Measurements from ENCODE around the gene SPOCK1.
"Not testable (repeated sequence)": the region's sequence is repeated elsewhere in the genome, so short reads cannot be mapped to it uniquely, and the experiment has no call there.

SPOCK1 gene

DNA sequence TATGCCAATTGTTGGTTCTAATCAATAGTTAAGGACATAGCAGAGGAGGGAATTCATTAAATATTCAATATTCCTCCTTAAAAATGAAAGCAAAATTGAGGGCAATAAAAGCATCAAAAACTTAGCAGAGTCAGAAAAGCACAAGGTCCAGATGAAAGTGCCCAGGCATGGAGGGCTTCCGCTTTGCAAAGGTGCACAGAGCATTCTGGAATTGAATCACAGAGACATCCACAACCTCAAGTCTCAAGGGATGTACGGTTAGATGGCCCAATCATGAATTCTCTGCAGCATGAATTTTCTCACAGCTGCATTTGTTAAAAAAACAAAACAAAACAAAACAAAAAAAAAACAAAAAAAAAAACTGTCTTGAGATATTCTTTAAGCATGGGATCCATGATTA is 253.7 kb downstream of the SPOCK1 start:
- Histone ChIP-seq H3K27ac (ENCODE audit: low read depth in 2 of 2, low read length in 2 of 2) (no peak overlapping the region), H3K9me3 (ENCODE audit: control insufficient read depth in 2 of 2, low read length in 2 of 2) (no peaks in the 10 kb centered on the region), H3K4me3 (ENCODE audit: low read length in 2 of 2) (no peak overlapping the region), H3K27me3 (ENCODE audit: control insufficient read depth in 2 of 2, insufficient read depth in 2 of 2, low read length in 2 of 2) (no peaks in the 10 kb centered on the region), H3K4me1 (ENCODE audit: control insufficient read depth in 2 of 2, insufficient read depth in 2 of 2, low read length in 2 of 2) (no peaks in the 10 kb centered on the region), H3K36me3 (ENCODE audit: control insufficient read depth in 2 of 2, insufficient read depth in 2 of 2, low read length in 2 of 2) (no peaks in the 10 kb centered on the region), H3K9ac (ENCODE audit: low read depth in 1 of 2, low read length in 2 of 2) (no peak overlapping the region)

DNA sequence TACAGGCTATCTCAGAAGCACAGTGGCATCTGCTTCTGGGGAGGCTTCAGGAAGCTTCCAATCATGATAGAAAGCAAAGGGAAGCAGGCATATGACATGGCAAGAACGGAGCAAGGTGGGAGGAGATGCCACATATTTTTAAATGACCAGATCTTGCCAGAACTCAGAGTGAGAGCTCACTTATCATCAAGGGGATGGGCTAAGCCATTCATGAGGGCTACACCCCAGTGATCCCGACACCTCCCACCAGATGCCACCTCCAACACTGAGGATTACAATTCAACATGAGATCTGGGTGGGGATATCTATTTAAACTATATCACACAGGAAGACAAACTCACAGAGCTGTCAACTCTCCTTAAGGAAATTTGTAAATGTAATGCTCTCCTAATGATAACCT is 258.8 kb downstream of the SPOCK1 start:
- H3K4me3 ChIP-seq (ENCODE audit: low read length in 2 of 2): no peak overlapping the region
- H3K4me1 ChIP-seq (ENCODE audit: control insufficient read depth in 2 of 2, insufficient read depth in 2 of 2, low read length in 2 of 2): no peaks in the 10 kb centered on the region
- H3K36me3 ChIP-seq (ENCODE audit: control insufficient read depth in 2 of 2, insufficient read depth in 2 of 2, low read length in 2 of 2): no peaks in the 10 kb centered on the region
- no peak overlapping the region for H3K9ac ChIP-seq (ENCODE audit: low read depth in 1 of 2, low read length in 2 of 2)
- no peak overlapping the region for H3K27ac ChIP-seq (ENCODE audit: low read depth in 2 of 2, low read length in 2 of 2)
- no peaks in the 10 kb centered on the region for H3K9me3 ChIP-seq (ENCODE audit: control insufficient read depth in 2 of 2, low read length in 2 of 2)
- H3K27me3 ChIP-seq (ENCODE audit: control insufficient read depth in 2 of 2, insufficient read depth in 2 of 2, low read length in 2 of 2): no peaks in the 10 kb centered on the region

DNA sequence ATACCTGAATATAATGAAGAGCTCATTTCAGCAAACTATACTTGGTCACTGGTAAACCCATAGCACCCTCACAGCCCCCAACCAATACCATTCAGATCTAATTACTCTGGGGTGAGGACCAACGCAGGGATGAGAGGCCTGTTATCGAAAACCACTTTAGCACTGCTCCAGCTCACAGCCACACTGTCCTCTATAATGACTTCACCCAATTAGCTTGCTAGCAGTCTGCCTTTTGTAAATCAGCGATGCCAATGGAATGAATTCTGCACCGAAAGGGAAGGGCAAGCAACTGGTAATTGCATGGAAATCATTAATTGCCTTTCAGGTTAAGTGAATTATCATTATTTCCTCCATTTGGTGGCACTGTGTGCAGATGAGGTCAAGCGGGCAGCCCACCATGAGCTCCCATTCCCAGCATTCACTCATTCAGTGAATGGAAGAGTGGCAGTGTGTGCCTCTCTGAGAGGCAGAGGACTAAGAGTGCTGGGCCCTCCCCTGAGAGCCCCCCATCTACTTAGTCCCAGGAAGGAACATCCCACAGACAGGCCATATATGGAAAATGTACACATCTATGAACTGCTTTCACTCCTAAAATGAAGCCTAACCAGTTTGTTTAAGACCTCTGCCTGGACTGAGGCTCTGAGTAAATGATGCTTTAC is 262.1 kb downstream of the SPOCK1 start:
- Histone ChIP-seq H3K9me3 (ENCODE audit: control insufficient read depth in 2 of 2, low read length in 2 of 2) (no peaks in the 10 kb centered on the region), H3K9ac (ENCODE audit: low read depth in 1 of 2, low read length in 2 of 2) (no peak overlapping the region), H3K4me1 (ENCODE audit: control insufficient read depth in 2 of 2, insufficient read depth in 2 of 2, low read length in 2 of 2) (no peaks in the 10 kb centered on the region), H3K4me3 (ENCODE audit: low read length in 2 of 2) (no peak overlapping the region), H3K36me3 (ENCODE audit: control insufficient read depth in 2 of 2, insufficient read depth in 2 of 2, low read length in 2 of 2) (no peaks in the 10 kb centered on the region), H3K27me3 (ENCODE audit: control insufficient read depth in 2 of 2, insufficient read depth in 2 of 2, low read length in 2 of 2) (no peaks in the 10 kb centered on the region), H3K27ac (ENCODE audit: low read depth in 2 of 2, low read length in 2 of 2) (no peak overlapping the region)

DNA sequence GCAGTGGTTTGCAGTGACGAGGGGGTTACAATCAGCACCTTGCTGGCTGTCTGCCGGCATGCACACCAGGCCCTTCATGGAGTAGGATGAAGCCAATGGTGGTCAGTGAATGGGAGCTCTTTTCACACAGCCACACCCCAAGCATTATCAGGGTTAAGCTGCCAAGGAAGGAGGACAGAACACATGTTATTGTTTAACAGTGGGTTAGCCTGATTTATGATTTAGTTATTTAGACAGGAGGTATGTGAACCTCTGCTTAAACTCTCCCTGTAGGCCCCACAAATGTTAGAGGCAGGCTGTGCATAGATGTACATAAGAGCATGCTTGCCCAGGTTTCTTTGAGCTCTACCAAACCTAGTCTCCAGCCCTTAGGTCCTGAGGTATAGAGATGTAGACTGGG is 262.9 kb downstream of the SPOCK1 start:
- Histone ChIP-seq H3K9me3 (ENCODE audit: control insufficient read depth in 2 of 2, low read length in 2 of 2) (no peaks in the 10 kb centered on the region), H3K27ac (ENCODE audit: low read depth in 2 of 2, low read length in 2 of 2) (no peak overlapping the region), H3K4me3 (ENCODE audit: low read length in 2 of 2) (no peak overlapping the region), H3K9ac (ENCODE audit: low read depth in 1 of 2, low read length in 2 of 2) (no peak overlapping the region), H3K27me3 (ENCODE audit: control insufficient read depth in 2 of 2, insufficient read depth in 2 of 2, low read length in 2 of 2) (no peaks in the 10 kb centered on the region), H3K36me3 (ENCODE audit: control insufficient read depth in 2 of 2, insufficient read depth in 2 of 2, low read length in 2 of 2) (no peaks in the 10 kb centered on the region), H3K4me1 (ENCODE audit: control insufficient read depth in 2 of 2, insufficient read depth in 2 of 2, low read length in 2 of 2) (no peaks in the 10 kb centered on the region)

DNA sequence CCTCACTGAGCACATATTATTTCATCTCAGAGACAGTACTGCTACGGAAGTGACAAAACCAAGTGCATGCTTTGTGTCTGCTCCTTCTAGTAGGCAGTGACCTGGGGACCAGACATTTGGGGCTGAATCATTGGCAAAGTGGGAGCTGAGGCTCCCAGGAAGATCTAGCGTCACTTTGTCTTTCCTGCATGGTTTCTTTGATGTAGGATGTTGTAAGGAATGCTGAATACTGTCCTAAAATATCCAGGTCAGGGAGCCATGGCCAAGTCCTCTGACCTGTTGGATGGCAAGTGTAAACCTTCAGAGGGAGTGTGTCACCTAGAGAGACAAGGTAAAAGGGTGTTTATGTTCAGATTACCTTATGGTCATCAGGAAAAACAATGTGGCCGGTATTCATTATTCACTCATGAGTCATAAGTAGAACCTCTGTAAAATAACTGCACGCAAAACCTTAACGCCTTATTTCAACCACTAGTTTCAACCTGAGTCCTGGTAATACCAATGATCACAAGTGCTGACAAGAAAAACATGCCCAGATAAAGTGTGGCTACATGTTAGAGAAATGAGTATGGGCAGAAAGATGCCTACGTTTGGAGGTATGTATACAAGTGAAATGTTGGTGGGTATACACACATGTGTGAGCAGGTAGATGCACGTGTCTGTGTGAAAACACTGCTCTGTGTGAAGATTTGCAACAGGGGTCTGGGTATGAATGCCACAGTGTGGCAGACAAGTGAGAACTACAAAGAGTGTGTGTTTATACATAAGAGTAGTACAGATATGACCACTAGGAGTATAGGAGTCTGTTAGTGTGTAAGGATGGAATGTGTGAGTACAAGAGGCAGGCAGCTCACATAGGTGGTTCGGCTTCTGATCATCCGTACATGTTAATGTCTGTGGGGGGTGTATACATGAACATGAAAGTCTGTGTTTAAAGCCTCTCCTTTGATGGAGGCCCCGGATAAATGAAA is 263.9 kb downstream of the SPOCK1 start:
- no peaks in the 10 kb centered on the region for H3K4me1 ChIP-seq (ENCODE audit: control insufficient read depth in 2 of 2, insufficient read depth in 2 of 2, low read length in 2 of 2)
- no peaks in the 10 kb centered on the region for H3K27me3 ChIP-seq (ENCODE audit: control insufficient read depth in 2 of 2, insufficient read depth in 2 of 2, low read length in 2 of 2)
- H3K9ac ChIP-seq (ENCODE audit: low read depth in 1 of 2, low read length in 2 of 2): no peak overlapping the region
- no peaks in the 10 kb centered on the region for H3K9me3 ChIP-seq (ENCODE audit: control insufficient read depth in 2 of 2, low read length in 2 of 2)
- no peak overlapping the region for H3K27ac ChIP-seq (ENCODE audit: low read depth in 2 of 2, low read length in 2 of 2)
- H3K36me3 ChIP-seq (ENCODE audit: control insufficient read depth in 2 of 2, insufficient read depth in 2 of 2, low read length in 2 of 2): no peaks in the 10 kb centered on the region
- no peak overlapping the region for H3K4me3 ChIP-seq (ENCODE audit: low read length in 2 of 2)

DNA sequence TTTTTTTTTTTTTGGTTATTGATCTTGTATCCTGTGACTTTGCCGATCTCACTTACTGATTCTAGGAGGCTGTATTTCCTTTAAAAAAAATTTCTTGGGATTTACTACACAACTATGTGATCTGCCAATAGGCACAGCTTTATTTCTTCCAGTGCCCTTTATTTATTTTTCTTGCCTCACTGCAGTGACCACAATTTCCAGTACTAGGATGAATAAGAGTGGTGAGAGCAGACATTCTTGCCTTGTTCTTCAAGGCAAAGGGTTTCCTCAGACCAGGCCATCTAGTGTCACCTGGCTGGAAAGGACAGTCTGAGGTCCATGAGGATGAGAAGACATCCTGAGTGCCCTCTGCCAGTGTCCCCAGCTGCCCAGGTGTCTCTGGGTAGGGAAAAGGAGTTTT is 265.4 kb downstream of the SPOCK1 start:
- Histone ChIP-seq H3K4me1 (ENCODE audit: control insufficient read depth in 2 of 2, insufficient read depth in 2 of 2, low read length in 2 of 2) (no peaks in the 10 kb centered on the region), H3K9ac (ENCODE audit: low read depth in 1 of 2, low read length in 2 of 2) (no peak overlapping the region), H3K9me3 (ENCODE audit: control insufficient read depth in 2 of 2, low read length in 2 of 2) (no peaks in the 10 kb centered on the region), H3K4me3 (ENCODE audit: low read length in 2 of 2) (no peak overlapping the region), H3K27me3 (ENCODE audit: control insufficient read depth in 2 of 2, insufficient read depth in 2 of 2, low read length in 2 of 2) (no peaks in the 10 kb centered on the region), H3K27ac (ENCODE audit: low read depth in 2 of 2, low read length in 2 of 2) (no peak overlapping the region), H3K36me3 (ENCODE audit: control insufficient read depth in 2 of 2, insufficient read depth in 2 of 2, low read length in 2 of 2) (no peaks in the 10 kb centered on the region)

DNA sequence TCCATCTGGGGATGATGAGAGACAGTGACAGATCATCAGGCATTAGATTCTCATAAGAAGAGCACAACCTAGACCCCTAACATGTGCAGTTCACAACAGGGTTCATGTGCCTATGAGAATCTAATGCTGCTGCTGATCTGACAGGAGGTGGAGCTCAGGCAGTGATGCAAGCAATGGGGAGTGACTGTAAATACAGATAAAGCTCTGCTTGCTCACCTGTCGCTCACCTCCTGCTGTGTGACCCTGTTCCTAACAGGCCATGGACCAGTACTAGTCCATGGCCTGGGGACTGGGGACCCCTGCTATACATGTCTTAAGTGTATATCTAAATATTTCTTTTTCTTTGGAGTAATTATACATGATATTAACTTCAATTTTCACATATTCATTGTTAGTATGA is 265.8 kb downstream of the SPOCK1 start:
- not testable (repeated sequence) for H3K27me3 ChIP-seq (ENCODE audit: control insufficient read depth in 2 of 2, insufficient read depth in 2 of 2, low read length in 2 of 2); H3K9me3 ChIP-seq (ENCODE audit: control insufficient read depth in 2 of 2, low read length in 2 of 2); H3K4me1 ChIP-seq (ENCODE audit: control insufficient read depth in 2 of 2, insufficient read depth in 2 of 2, low read length in 2 of 2); H3K9ac ChIP-seq (ENCODE audit: low read depth in 1 of 2, low read length in 2 of 2); H3K4me3 ChIP-seq (ENCODE audit: low read length in 2 of 2); H3K27ac ChIP-seq (ENCODE audit: low read depth in 2 of 2, low read length in 2 of 2); H3K36me3 ChIP-seq (ENCODE audit: control insufficient read depth in 2 of 2, insufficient read depth in 2 of 2, low read length in 2 of 2)

DNA sequence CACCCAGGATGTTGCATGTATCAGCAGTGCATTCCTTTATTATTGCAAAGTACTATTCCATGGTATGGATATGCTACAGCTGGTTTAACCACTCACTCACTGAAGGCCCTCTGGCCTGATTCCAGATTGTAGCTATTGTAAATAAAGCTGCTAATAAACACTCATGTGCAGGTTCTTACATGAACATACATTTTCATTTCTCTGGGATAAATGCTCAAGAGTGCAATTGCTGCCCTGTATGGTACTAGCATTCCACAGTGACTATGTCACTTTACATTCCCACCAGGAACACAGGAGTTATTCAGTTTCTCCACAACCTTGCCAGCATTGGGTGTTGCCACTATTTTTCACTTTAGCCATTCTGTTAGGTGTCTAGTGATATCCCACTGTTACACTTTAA is 267.6 kb downstream of the SPOCK1 start:
- H3K27ac ChIP-seq (ENCODE audit: low read depth in 2 of 2, low read length in 2 of 2): no peak overlapping the region

DNA sequence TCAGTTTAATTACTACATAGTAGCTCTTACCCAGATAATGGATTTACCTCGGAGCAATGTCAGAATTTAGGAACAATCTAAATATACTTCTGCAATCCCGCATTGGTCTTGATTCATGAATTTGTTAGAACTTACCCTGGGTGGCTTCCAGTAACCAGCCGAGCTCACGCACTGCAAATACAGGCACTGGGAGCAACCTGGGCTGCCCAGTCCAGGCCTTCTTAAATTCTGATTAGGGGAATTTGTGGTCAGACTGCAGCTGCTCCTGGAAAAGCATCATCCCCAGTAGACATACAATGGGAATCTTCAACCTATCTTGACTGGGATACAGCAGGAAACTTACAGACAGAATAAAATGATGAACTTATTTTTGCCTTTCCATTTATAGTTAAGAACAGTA is 270.3 kb downstream of the SPOCK1 start:
- H3K36me3 ChIP-seq (ENCODE audit: control insufficient read depth in 2 of 2, insufficient read depth in 2 of 2, low read length in 2 of 2): no peaks in the 10 kb centered on the region
- no peak overlapping the region for H3K9ac ChIP-seq (ENCODE audit: low read depth in 1 of 2, low read length in 2 of 2)
- no peaks in the 10 kb centered on the region for H3K27me3 ChIP-seq (ENCODE audit: control insufficient read depth in 2 of 2, insufficient read depth in 2 of 2, low read length in 2 of 2)
- H3K4me1 ChIP-seq (ENCODE audit: control insufficient read depth in 2 of 2, insufficient read depth in 2 of 2, low read length in 2 of 2): no peaks in the 10 kb centered on the region
- H3K9me3 ChIP-seq (ENCODE audit: control insufficient read depth in 2 of 2, low read length in 2 of 2): no peaks in the 10 kb centered on the region
- H3K4me3 ChIP-seq (ENCODE audit: low read length in 2 of 2): no peak overlapping the region
- no peak overlapping the region for H3K27ac ChIP-seq (ENCODE audit: low read depth in 2 of 2, low read length in 2 of 2)

More for the DNA sequence above, 267.6 kb downstream of the SPOCK1 start:
- Histone ChIP-seq H3K4me3 (ENCODE audit: low read length in 2 of 2) (no peak overlapping the region), H3K27me3 (ENCODE audit: control insufficient read depth in 2 of 2, insufficient read depth in 2 of 2, low read length in 2 of 2) (no peaks in the 10 kb centered on the region), H3K36me3 (ENCODE audit: control insufficient read depth in 2 of 2, insufficient read depth in 2 of 2, low read length in 2 of 2) (no peaks in the 10 kb centered on the region), H3K9ac (ENCODE audit: low read depth in 1 of 2, low read length in 2 of 2) (no peak overlapping the region), H3K9me3 (ENCODE audit: control insufficient read depth in 2 of 2, low read length in 2 of 2) (no peaks in the 10 kb centered on the region), H3K4me1 (ENCODE audit: control insufficient read depth in 2 of 2, insufficient read depth in 2 of 2, low read length in 2 of 2) (no peaks in the 10 kb centered on the region)

DNA sequence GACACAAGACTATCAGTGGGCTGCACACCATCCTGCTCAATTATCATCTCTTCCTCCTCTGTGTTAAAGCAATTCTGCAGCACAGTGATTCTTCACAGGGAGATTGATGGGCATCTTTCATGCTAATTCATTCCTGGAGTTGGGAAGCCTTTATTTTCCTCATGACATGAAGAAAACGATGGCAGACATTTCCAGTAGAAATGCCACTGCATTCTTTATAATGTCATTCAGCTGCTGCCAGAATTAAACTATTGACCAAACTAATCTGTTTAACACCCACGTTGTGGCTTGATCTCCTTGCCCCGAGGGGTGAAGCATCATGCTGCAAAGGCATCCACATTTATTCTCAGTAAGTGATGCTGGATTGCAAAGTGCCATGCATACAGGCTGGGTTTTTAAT is 273.0 kb downstream of the SPOCK1 start:
- no peaks in the 10 kb centered on the region for H3K36me3 ChIP-seq (ENCODE audit: control insufficient read depth in 2 of 2, insufficient read depth in 2 of 2, low read length in 2 of 2)
- H3K4me3 ChIP-seq (ENCODE audit: low read length in 2 of 2): no peak overlapping the region
- no peaks in the 10 kb centered on the region for H3K27me3 ChIP-seq (ENCODE audit: control insufficient read depth in 2 of 2, insufficient read depth in 2 of 2, low read length in 2 of 2)
- no peak overlapping the region for H3K27ac ChIP-seq (ENCODE audit: low read depth in 2 of 2, low read length in 2 of 2)
- no peak overlapping the region for H3K9ac ChIP-seq (ENCODE audit: low read depth in 1 of 2, low read length in 2 of 2)
- no peaks in the 10 kb centered on the region for H3K4me1 ChIP-seq (ENCODE audit: control insufficient read depth in 2 of 2, insufficient read depth in 2 of 2, low read length in 2 of 2)
- no peaks in the 10 kb centered on the region for H3K9me3 ChIP-seq (ENCODE audit: control insufficient read depth in 2 of 2, low read length in 2 of 2)

Measured in mucosa of rectum (tissue), 2 donors.